ENCODE data around the gene FAM131C. TPM values are rescaled to one million over a fixed set of nuclear protein-coding genes. Genes with fewer than 3 reads are reported as not detected.

FAM131C gene
- polyA plus RNA-seq, 4 donors: 0.21 to 1.6 (median 0.45) TPM; not detected in 1

- Histone ChIP-seq H3K4me1 (ENCODE audit: control insufficient read depth in 3 of 3, insufficient read depth in 2 of 3, low read depth in 1 of 3, low read length in 2 of 3) (peaks cover 0 to 3% (median 0%) of the 10 kb centered on the region in 3 donors), H3K27ac (ENCODE audit: low read depth in 1 of 3, low read length in 2 of 3) (no peak overlapping the region), H3K4me3 (ENCODE audit: low read depth in 1 of 3, low read length in 3 of 3) (no peak overlapping the region), H3K36me3 (ENCODE audit: control insufficient read depth in 3 of 3, insufficient read depth in 2 of 3, low read depth in 1 of 3, low read length in 3 of 3) (no peaks in the 10 kb centered on the region), H3K27me3 (ENCODE audit: control insufficient read depth in 3 of 3, insufficient read depth in 3 of 3, low read length in 3 of 3) (peaks cover 0 to 4% (median 2%) of the 10 kb centered on the region in 3 donors), H3K9me3 (ENCODE audit: control insufficient read depth in 2 of 2, insufficient read depth in 1 of 2, low read depth in 1 of 2, low read length in 1 of 2) (peaks cover 0 to 2% of the 10 kb centered on the region in 2 donors)
- 80 to 89% (median 86%) methylated on average over 15 to 21 of the region's 21 CpGs for WGBS, 3 donors
- no peak for DNase-seq
- no peak for FAIRE-seq
These were observed 21.2 kb upstream of the FAM131C start for GRCh38 chr1:16094453-16095158.

GRCh38 chr1:16093611-16094010 lies 20.2 kb upstream of the FAM131C start:
- no peak overlapping the region for H3K4me3 ChIP-seq (ENCODE audit: low read depth in 1 of 3, low read length in 3 of 3)
- H3K27me3 ChIP-seq (ENCODE audit: control insufficient read depth in 3 of 3, insufficient read depth in 3 of 3, low read length in 3 of 3): peaks cover 0 to 4% (median 2%) of the 10 kb centered on the region in 3 donors
- H3K9me3 ChIP-seq (ENCODE audit: control insufficient read depth in 2 of 2, insufficient read depth in 1 of 2, low read depth in 1 of 2, low read length in 1 of 2): no peaks in the 10 kb centered on the region
- 73 to 79% (median 75%) methylated on average over 9 of the region's 9 CpGs for WGBS, 3 donors
- FAIRE-seq (no peak), DNase-seq (no peak)
- H3K4me1 ChIP-seq (ENCODE audit: control insufficient read depth in 3 of 3, insufficient read depth in 2 of 3, low read depth in 1 of 3, low read length in 2 of 3): no peaks in the 10 kb centered on the region
- no peaks in the 10 kb centered on the region for H3K36me3 ChIP-seq (ENCODE audit: control insufficient read depth in 3 of 3, insufficient read depth in 2 of 3, low read depth in 1 of 3, low read length in 3 of 3)
- no peak overlapping the region for H3K27ac ChIP-seq (ENCODE audit: low read depth in 1 of 3, low read length in 2 of 3)

- 84 to 92% (median 88%) methylated on average over 9 of the region's 9 CpGs for WGBS, 3 donors
- Histone ChIP-seq H3K4me3 (ENCODE audit: low read depth in 1 of 3, low read length in 3 of 3) (no peak overlapping the region), H3K9me3 (ENCODE audit: control insufficient read depth in 2 of 2, insufficient read depth in 1 of 2, low read depth in 1 of 2, low read length in 1 of 2) (no peaks in the 10 kb centered on the region), H3K27me3 (ENCODE audit: control insufficient read depth in 3 of 3, insufficient read depth in 3 of 3, low read length in 3 of 3) (peaks cover 0 to 4% (median 2%) of the 10 kb centered on the region in 3 donors), H3K27ac (ENCODE audit: low read depth in 1 of 3, low read length in 2 of 3) (no peak overlapping the region), H3K36me3 (ENCODE audit: control insufficient read depth in 3 of 3, insufficient read depth in 2 of 3, low read depth in 1 of 3, low read length in 3 of 3) (no peaks in the 10 kb centered on the region), H3K4me1 (ENCODE audit: control insufficient read depth in 3 of 3, insufficient read depth in 2 of 3, low read depth in 1 of 3, low read length in 2 of 3) (no peaks in the 10 kb centered on the region)
- FAIRE-seq (no peak), DNase-seq (no peak)
These were observed 19.6 kb upstream of the FAM131C start for GRCh38 chr1:16092923-16093511.

- DNase-seq: no peak
- 77 to 86% (median 82%) methylated on average over 18 of the region's 18 CpGs for WGBS, 3 donors
- Histone ChIP-seq H3K36me3 (ENCODE audit: control insufficient read depth in 3 of 3, insufficient read depth in 2 of 3, low read depth in 1 of 3, low read length in 3 of 3) (no peaks in the 10 kb centered on the region), H3K9me3 (ENCODE audit: control insufficient read depth in 2 of 2, insufficient read depth in 1 of 2, low read depth in 1 of 2, low read length in 1 of 2) (no peaks in the 10 kb centered on the region), H3K27ac (ENCODE audit: low read depth in 1 of 3, low read length in 2 of 3) (no peak overlapping the region), H3K4me1 (ENCODE audit: control insufficient read depth in 3 of 3, insufficient read depth in 2 of 3, low read depth in 1 of 3, low read length in 2 of 3) (no peaks in the 10 kb centered on the region), H3K27me3 (ENCODE audit: control insufficient read depth in 3 of 3, insufficient read depth in 3 of 3, low read length in 3 of 3) (peaks cover 0 to 4% (median 2%) of the 10 kb centered on the region in 3 donors), H3K4me3 (ENCODE audit: low read depth in 1 of 3, low read length in 3 of 3) (no peak overlapping the region)
- FAIRE-seq: no peak
These were observed 18.9 kb upstream of the FAM131C start for GRCh38 chr1:16092097-16092922.

- FAIRE-seq (no peak), DNase-seq (no peak)
- Histone ChIP-seq H3K4me3 (ENCODE audit: low read depth in 1 of 3, low read length in 3 of 3) (no peak overlapping the region), H3K9me3 (ENCODE audit: control insufficient read depth in 2 of 2, insufficient read depth in 1 of 2, low read depth in 1 of 2, low read length in 1 of 2) (no peaks in the 10 kb centered on the region), H3K27me3 (ENCODE audit: control insufficient read depth in 3 of 3, insufficient read depth in 3 of 3, low read length in 3 of 3) (peaks cover 0 to 4% (median 2%) of the 10 kb centered on the region in 3 donors), H3K4me1 (ENCODE audit: control insufficient read depth in 3 of 3, insufficient read depth in 2 of 3, low read depth in 1 of 3, low read length in 2 of 3) (no peaks in the 10 kb centered on the region), H3K27ac (ENCODE audit: low read depth in 1 of 3, low read length in 2 of 3) (no peak overlapping the region), H3K36me3 (ENCODE audit: control insufficient read depth in 3 of 3, insufficient read depth in 2 of 3, low read depth in 1 of 3, low read length in 3 of 3) (no peaks in the 10 kb centered on the region)
- WGBS, 3 donors: 35 to 76% (median 48%) methylated on average over 8 of the region's 8 CpGs
These were observed 17.8 kb upstream of the FAM131C start for GRCh38 chr1:16091296-16091695.

- Histone ChIP-seq H3K36me3 (ENCODE audit: control insufficient read depth in 3 of 3, insufficient read depth in 2 of 3, low read depth in 1 of 3, low read length in 3 of 3) (no peaks in the 10 kb centered on the region), H3K27ac (ENCODE audit: low read depth in 1 of 3, low read length in 2 of 3) (no peak overlapping the region), H3K9me3 (ENCODE audit: control insufficient read depth in 2 of 2, insufficient read depth in 1 of 2, low read depth in 1 of 2, low read length in 1 of 2) (no peaks in the 10 kb centered on the region), H3K27me3 (ENCODE audit: control insufficient read depth in 3 of 3, insufficient read depth in 3 of 3, low read length in 3 of 3) (no peaks in the 10 kb centered on the region), H3K4me3 (ENCODE audit: low read depth in 1 of 3, low read length in 3 of 3) (no peak overlapping the region), H3K4me1 (ENCODE audit: control insufficient read depth in 3 of 3, insufficient read depth in 2 of 3, low read depth in 1 of 3, low read length in 2 of 3) (peaks cover 0 to 5% (median 0%) of the 10 kb centered on the region in 3 donors)
- DNase-seq (no peak), FAIRE-seq (no peak)
- WGBS, 3 donors: 79 to 86% (median 83%) methylated on average over 5 of the region's 5 CpGs
These were observed 16.8 kb upstream of the FAM131C start for GRCh38 chr1:16090076-16090826.

- Histone ChIP-seq H3K36me3 (ENCODE audit: control insufficient read depth in 3 of 3, insufficient read depth in 2 of 3, low read depth in 1 of 3, low read length in 3 of 3) (no peaks in the 10 kb centered on the region), H3K27ac (ENCODE audit: low read depth in 1 of 3, low read length in 2 of 3) (no peak overlapping the region), H3K27me3 (ENCODE audit: control insufficient read depth in 3 of 3, insufficient read depth in 3 of 3, low read length in 3 of 3) (no peaks in the 10 kb centered on the region), H3K4me1 (ENCODE audit: control insufficient read depth in 3 of 3, insufficient read depth in 2 of 3, low read depth in 1 of 3, low read length in 2 of 3) (peaks cover 0 to 5% (median 0%) of the 10 kb centered on the region in 3 donors), H3K4me3 (ENCODE audit: low read depth in 1 of 3, low read length in 3 of 3) (no peak overlapping the region), H3K9me3 (ENCODE audit: control insufficient read depth in 2 of 2, insufficient read depth in 1 of 2, low read depth in 1 of 2, low read length in 1 of 2) (no peaks in the 10 kb centered on the region)
- 79 to 94% (median 80%) methylated on average over 9 of the region's 9 CpGs for WGBS, 3 donors
- FAIRE-seq (no peak), DNase-seq (no peak)
These were observed 15.5 kb upstream of the FAM131C start for GRCh38 chr1:16088996-16089395.

Measured in small intestine (tissue), 7 donors.